Brain microvascular endothelial cell (primary cell): ENCODE data around the gene ADRB2.

ENCODE experiments used
- DNase-seq: peaks from one replicate; pipeline ENCODE4 v3.0.0-alpha.2; 2020
- H3K27ac ChIP-seq: fragments of 250-450 bp; sonication (Bioruptor Pico); 2 replicates; pipeline ENCODE4 v1.5.1; 2020; ENCODE audit warnings: mild to moderate bottlenecking, moderate library complexity
- H3K27me3 ChIP-seq: fragments of 250-450 bp; sonication (Bioruptor Pico); replicated peaks from 2 replicates; pipeline ENCODE4 v1.5.1; 2020; ENCODE audit warnings: mild to moderate bottlenecking
- H3K36me3 ChIP-seq: fragments of 250-450 bp; sonication (Bioruptor Pico); replicated peaks from 2 replicates; pipeline ENCODE4 v1.5.1; 2020; ENCODE audit warnings: mild to moderate bottlenecking
- H3K4me3 ChIP-seq: 2 replicates; pipeline ENCODE4 v1.5.1; 2011; ENCODE audit warnings: low read depth, mild to moderate bottlenecking, control low read depth, low read length, moderate library complexity
- CTCF ChIP-seq: IDR thresholded peaks from 2 replicates; pipeline ENCODE4 v1.5.1; 2011; ENCODE audit warnings: low read depth, mild to moderate bottlenecking, moderate library complexity, low read length, control low read depth, inconsistent platforms; ENCODE audit errors: missing control alignments
- in situ Hi-C: cut with HindIII; loops from 2 replicates; pipeline ENCODE4 v1.10.0; 2017; ENCODE audit warnings: low sequenced_read_pairs, low pct_ligation_motif_present

Gene ADRB2

GRCh38 chr5:148793261-148793660, 33.1 kb upstream of the ADRB2 start:
- TF ChIP-seq CTCF: no peak
- Histone ChIP-seq H3K36me3 (no peaks in the 10 kb centered on the region), H3K27ac (no peak overlapping the region), H3K4me3 (no peak overlapping the region), H3K27me3 (no peaks in the 10 kb centered on the region)
- in situ Hi-C loops: no loop called here
- DNase-seq: no peak

GRCh38 chr5:148794275-148794674, 32.1 kb upstream of the ADRB2 start:
- Histone ChIP-seq H3K27ac (no peak overlapping the region), H3K27me3 (no peaks in the 10 kb centered on the region), H3K36me3 (no peaks in the 10 kb centered on the region), H3K4me3 (no peak overlapping the region)
- TF ChIP-seq CTCF: no peak
- in situ Hi-C loops: no loop called here
- no peak for DNase-seq

GRCh38 chr5:148794729-148795561, 31.5 kb upstream of the ADRB2 start:
- no peak for TF ChIP-seq CTCF
- H3K27ac ChIP-seq: no peak overlapping the region
- H3K27me3 ChIP-seq: no peaks in the 10 kb centered on the region
- in situ Hi-C loops: no loop called here
- no peak overlapping the region for H3K4me3 ChIP-seq
- no peaks in the 10 kb centered on the region for H3K36me3 ChIP-seq
- peak; percentile 41 for DNase-seq

GRCh38 chr5:148796936-148797335, 29.5 kb upstream of the ADRB2 start:
- H3K36me3 ChIP-seq: no peaks in the 10 kb centered on the region
- in situ Hi-C loops: no loop called here
- no peak overlapping the region for H3K27ac ChIP-seq
- H3K27me3 ChIP-seq: no peaks in the 10 kb centered on the region
- DNase-seq: no peak
- no peak for TF ChIP-seq CTCF
- H3K4me3 ChIP-seq: no peak overlapping the region

GRCh38 chr5:148798786-148799185, 27.6 kb upstream of the ADRB2 start:
- DNase-seq: no peak
- no peak for TF ChIP-seq CTCF
- Histone ChIP-seq H3K27ac (no peak overlapping the region), H3K27me3 (no peaks in the 10 kb centered on the region), H3K36me3 (no peaks in the 10 kb centered on the region), H3K4me3 (no peak overlapping the region)
- in situ Hi-C loops: no loop called here
